ENCODE data around the gene DTNA.

DTNA gene

GRCh38 chr18:34809451-34810072, 99.5 kb downstream of the DTNA start:
- DNase-seq: no peak

DNA sequence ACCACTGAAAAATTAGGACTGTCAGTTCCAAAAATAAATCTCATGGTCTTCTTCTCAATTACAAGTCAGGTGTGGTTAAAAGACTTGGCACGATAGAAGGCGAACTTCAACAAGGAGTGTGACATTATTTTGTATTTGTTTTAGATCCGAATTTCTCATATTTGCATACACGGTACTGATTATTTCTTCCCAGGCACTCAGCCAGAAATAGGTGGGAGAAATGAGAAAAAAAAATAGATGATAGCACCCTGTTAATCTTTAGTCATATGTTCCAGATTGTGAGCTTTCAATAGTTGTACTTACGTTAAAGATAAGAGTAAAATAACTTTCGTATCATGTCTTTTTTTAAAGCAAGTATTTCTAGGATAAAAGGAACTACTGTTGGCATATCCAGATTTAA, 106.1 kb downstream of the DTNA start:
- no peak for DNase-seq

- DNase-seq: no peak
Observed at GRCh38 chr18:34817636-34818035, 107.5 kb downstream of the DTNA start.

DNA sequence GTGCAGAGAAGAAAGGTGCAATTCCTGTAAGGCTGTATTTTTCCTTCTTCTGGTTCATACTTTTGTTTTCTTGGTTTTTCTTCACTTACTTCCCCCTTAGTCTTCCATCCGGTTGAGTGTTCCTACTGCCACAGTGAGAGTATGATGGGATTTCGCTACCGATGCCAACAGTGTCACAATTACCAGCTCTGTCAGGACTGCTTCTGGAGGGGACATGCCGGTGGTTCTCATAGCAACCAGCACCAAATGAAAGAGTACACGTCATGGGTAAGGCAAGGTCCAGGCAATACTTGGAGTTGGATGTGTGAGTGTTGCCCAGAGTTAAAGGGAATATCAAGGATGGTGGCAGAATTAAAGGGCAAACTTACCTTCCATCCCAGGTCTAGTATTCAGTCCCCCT, 108.0 kb downstream of the DTNA start:
- DNase-seq: no peak

GRCh38 chr18:34820360-34821065, 110.4 kb downstream of the DTNA start:
- no peak for DNase-seq

GRCh38 chr18:34821669-34822210, 111.6 kb downstream of the DTNA start:
- DNase-seq: no peak

DNA sequence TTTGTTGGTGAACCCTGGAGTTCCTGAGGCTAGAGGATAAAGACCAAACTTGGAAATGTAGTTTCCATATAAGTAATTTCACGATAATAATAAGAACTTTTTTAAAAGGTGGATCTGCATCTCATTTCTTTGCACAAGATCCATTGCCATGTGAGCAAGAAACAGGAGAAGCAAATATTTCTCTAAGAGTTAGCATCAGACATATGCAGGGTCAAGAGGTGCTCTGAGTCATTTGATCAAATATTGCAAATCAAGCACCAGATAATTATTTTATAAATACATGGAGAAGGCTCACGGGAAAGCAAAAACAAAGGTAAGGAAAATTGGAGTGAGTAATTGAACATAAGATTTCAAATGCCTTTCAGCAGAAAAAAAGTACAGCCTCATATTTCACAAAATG, 118.0 kb downstream of the DTNA start:
- no peak for DNase-seq

DNA sequence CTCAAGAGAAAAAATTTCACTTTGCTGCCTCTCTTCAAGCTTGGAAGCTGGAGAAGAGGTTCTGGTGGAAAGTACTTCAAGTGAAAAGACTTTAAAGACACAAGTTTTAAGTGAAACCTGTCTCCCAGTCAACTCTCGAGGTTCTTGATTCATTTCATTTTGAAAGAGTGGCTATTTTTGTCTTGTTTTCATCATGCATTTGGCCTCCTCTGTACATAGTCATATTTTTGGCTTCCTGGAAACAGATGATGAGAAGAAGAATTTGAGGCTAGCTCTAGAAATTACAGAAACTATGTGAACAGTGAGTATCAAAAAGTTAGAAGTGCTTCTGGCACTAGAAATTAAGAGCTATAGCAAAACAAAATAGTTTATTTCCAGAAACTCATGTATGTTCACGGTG, 124.8 kb downstream of the DTNA start:
- no peak for DNase-seq

DNA sequence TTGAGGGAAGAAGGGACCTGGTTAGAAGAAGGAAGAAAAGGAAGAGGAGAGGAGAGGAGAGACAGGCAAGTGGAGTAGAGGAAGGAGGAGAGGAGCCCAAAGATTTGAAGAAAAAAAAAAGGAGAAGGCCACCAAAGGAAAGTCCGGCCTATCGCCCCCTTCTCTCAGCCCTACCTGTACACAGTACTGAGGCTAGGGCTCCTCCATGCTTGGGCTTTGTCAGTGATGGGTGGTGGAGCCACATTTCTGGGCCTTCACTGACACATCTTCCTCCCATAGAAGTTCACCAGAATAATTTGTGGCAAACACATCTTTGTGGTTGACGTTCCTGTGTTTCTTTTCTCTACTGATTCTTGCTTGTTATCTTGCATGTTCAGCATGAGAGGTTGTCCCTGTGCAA, 125.4 kb downstream of the DTNA start:
- no peak for DNase-seq

DNA sequence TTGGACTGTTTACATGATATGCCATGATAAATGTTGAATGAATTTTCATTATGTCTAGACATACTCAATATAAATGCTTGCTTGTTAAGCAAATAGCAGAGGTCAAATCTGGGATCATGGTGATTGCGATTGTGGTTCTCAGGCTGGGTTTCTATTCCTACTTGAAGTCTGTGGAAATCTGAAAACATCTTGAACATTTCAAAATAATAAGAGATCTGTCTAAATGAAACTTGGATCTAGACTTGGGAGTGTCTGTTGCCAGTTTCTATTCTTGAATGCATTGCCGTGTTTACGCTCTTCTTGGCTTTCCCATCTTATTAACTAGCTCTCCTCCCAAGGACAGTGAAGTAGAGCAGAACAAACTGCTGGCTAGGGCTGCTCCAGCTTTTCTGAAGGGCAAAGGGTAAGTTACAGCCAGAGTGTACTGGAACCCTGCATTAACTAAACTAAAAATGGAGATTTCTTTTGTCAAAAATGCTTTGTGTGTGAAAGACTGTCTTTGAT, 127.7 kb downstream of the DTNA start:
- no peak for DNase-seq

DNA sequence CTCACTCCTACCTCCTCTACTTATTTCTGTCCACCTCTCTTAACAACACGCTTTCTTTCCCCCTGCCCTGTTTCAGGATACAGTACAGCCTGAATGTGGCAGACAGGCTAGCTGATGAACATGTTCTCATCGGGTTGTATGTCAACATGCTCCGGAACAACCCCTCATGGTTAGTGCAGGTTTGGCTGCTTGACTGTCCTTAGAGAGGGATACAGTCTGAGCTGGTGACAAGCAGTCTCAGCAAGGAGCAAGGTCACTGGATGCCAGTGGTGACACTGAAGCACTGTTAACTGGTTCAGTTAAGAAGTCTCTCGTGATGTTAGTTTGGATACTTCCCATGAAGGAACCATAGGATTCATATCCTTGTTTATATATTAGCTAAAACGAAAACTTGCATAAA, 128.6 kb downstream of the DTNA start:
- DNase-seq: no peak

DNA sequence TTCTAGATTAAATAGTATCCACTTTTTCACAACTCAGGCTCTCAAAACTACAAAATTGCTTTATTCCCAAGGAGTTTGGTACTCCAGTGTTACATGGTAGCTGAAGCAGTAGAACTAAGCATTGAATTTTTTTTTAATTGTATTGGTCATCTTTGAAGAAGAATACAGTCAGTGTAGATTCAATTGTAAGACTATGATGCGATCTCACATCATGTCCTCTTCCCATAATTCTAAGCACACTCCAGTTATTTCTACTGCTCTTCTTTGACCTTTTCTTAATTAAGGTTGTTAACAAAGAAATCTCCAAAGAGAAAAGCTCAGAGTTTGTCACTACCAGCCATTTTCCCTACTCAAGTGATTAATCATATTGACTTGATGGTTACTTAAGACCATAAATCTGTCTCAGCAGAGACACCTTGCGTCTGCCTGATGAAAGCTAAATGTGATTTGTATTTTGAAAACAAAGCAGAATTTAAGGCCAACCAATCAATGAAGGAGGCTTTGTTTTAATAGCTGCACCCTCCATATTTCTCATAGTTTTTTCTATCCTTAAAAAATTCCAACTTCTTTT, 130.2 kb downstream of the DTNA start:
- DNase-seq: no peak

- DNase-seq: no peak
Observed at GRCh38 chr18:34841891-34842290, 131.8 kb downstream of the DTNA start.

GRCh38 chr18:34844072-34844471, 134.0 kb downstream of the DTNA start:
- DNase-seq: no peak

GRCh38 chr18:34844732-34845459, 134.8 kb downstream of the DTNA start:
- DNase-seq: no peak

DNA sequence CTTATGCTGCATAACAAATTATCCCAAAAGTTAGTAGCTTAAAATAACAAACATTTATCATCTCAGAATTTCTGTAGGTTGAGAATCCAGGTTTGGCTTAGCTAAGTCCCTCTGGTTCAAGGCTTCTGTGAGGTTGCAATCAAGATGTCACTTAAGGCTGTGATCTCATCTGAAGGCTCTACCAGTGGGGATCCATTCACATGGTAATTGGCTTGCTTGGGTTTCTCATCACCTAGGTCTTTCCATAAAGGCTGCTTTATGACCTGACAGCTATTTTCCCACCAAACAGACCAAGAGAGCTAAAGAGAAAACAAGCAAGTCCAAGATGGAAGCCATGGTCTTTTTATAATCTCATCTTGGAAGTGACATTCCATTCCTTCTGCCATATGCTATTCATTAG, 137.3 kb downstream of the DTNA start:
- no peak for DNase-seq

DNA sequence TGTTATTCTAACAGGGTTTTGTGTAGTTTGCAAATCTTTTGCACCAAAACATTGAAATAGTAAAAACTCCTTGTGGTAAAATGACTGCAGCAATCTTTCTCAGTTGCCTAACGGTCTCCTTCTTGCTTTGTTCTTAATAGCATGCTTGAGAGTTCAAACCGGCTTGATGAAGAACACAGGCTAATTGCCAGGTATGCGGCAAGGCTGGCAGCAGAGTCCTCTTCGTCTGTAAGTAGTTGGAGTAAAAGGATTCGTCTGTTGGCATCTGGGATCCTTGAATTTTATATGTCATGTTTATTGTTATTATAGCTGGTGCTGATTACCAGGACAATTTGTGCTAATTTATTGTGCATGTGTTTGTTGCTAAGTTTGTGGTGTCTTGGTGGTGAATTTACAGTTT, 138.1 kb downstream of the DTNA start:
- no peak for DNase-seq

GRCh38 chr18:34848695-34849094, 138.6 kb downstream of the DTNA start:
- no peak for DNase-seq

DNA sequence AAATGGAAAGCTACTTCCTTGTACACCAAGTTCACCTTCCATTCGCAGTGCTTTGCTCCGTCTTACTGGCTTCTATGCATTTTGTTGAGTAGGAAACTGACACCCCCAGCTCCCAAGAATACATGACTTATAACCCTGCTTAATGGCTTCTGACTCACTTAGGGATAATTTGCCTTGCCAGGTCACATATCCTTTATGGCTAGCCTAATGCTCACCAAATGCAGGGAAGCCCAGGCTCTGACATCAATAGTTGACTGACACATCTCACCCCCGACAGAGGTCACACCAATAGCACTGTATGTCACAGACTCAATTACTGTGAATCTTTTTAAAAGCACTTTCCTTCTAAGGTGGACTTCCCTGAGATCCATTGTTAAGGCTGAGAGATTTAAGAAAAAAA, 147.2 kb downstream of the DTNA start:
- DNase-seq: no peak

DNA sequence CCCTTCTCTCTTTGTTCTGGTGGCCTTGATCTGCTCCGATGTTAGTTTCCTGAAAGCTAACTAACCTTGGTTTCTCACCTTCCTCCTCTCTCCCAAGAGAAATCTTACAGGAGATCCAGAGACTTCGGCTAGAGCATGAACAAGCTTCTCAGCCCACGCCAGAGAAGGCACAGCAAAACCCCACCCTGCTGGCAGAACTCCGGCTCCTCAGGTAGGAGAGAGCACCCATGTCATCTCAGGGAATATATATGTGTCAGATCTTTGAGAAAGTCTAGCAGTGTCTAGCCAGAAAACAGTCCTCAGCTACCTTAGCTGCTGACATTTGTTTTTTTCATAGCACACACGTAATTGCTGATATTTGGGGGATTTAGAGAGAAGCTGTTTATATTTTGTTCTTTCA, 148.1 kb downstream of the DTNA start:
- no peak for DNase-seq

GRCh38 chr18:34859496-34859895, 149.4 kb downstream of the DTNA start:
- no peak for DNase-seq

- DNase-seq: no peak
Observed at GRCh38 chr18:34862561-34862960, 152.5 kb downstream of the DTNA start.

GRCh38 chr18:34863702-34864101, 153.6 kb downstream of the DTNA start:
- no peak for DNase-seq

Data from activated T-cell treated with anti-CD3 and anti-CD28 coated beads, Interleukin-2, amount 50 U/mL, for 1 hour (primary cell).